ENCODE measurements around the gene LTF. TPM values are rescaled to one million over a fixed set of nuclear protein-coding genes. Genes with fewer than 3 reads are reported as not detected.

Gene LTF
- total and polyA plus RNA-seq, 4 donors = 0.36 to 14.7 (median 1.4) TPM

GRCh38 chr3:46504789-46505188, 40.1 kb upstream of the LTF start:
- Histone ChIP-seq H3K9me3 (ENCODE audit: control insufficient read depth in 4 of 4, low read length in 3 of 4) (no peaks in the 10 kb centered on the region), H3K4me1 (ENCODE audit: control insufficient read depth in 4 of 4, insufficient read depth in 4 of 4, low read length in 3 of 4) (peaks cover 13 to 31% (median 28%) of the 10 kb centered on the region in 4 donors), H3K4me3 (ENCODE audit: low read depth in 1 of 3, low read length in 3 of 3) (no peak overlapping the region), H3K36me3 (ENCODE audit: control insufficient read depth in 4 of 4, insufficient read depth in 3 of 4, low read depth in 1 of 4, low read length in 3 of 4) (peaks cover 0 to 3% (median 0%) of the 10 kb centered on the region in 4 donors), H3K9ac (ENCODE audit: low read depth in 1 of 2, low read length in 2 of 2) (no peak overlapping the region), H3K27ac (ENCODE audit: low read depth in 1 of 2, low read length in 2 of 2) (no peak overlapping the region), H3K27me3 (ENCODE audit: control insufficient read depth in 4 of 4, insufficient read depth in 4 of 4, low read length in 3 of 4) (no peaks in the 10 kb centered on the region)
- WGBS = 76% methylated on average over 5 of the region's 5 CpGs
- TF ChIP-seq SP1 (IDR thresholded peaks at IDR 0.05) (no peak), RAD21 (IDR thresholded peaks at IDR 0.05) (no peak), NR2F2 (IDR thresholded peaks at IDR 0.05) (no peak), TAF1 (conservative IDR thresholded peaks at IDR 0.05) (no peak)
- DNase-seq (ENCODE audit: low spot score) = no peak

DNA sequence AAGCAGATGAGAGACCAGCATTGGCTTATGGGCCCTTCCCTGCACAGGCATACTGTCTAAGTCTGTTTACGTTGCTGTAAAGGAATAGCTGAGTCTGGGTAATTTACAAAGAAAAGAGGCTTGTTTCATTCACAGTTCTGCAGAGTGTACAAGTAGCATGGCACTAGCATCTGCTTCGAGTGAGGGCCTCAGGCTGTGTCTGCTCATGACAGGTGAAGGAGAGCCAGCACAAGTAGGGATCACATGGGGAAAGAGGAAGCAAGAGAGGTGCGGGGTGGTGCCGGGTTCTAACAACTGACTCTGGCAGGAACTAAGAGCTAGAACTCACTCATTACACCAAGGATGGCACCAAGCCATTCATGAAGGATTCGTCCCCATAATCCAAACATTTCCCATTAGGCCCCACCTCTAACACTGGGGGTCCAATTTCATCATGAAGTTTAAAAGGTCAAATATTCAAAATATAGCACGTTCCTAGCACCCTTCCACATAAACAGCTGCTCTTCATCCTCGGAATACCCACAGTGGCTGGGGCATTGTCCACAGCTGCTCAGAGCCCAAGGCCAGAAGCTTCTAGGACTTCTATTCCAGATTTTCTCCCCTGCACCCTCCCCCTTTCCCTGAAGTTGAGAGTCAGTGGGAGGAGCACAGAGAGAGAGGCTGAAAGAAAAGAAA, 38.6 kb upstream of the LTF start:
- Histone ChIP-seq H3K4me1 (ENCODE audit: control insufficient read depth in 4 of 4, insufficient read depth in 4 of 4, low read length in 3 of 4) (peaks cover 13 to 45% (median 39%) of the 10 kb centered on the region in 4 donors), H3K36me3 (ENCODE audit: control insufficient read depth in 4 of 4, insufficient read depth in 3 of 4, low read depth in 1 of 4, low read length in 3 of 4) (no peaks in the 10 kb centered on the region), H3K4me3 (ENCODE audit: low read depth in 1 of 3, low read length in 3 of 3) (no peak overlapping the region), H3K9ac (ENCODE audit: low read depth in 1 of 2, low read length in 2 of 2) (no peak overlapping the region), H3K27me3 (ENCODE audit: control insufficient read depth in 4 of 4, insufficient read depth in 4 of 4, low read length in 3 of 4) (no peaks in the 10 kb centered on the region), H3K9me3 (ENCODE audit: control insufficient read depth in 4 of 4, low read length in 3 of 4) (no peaks in the 10 kb centered on the region), H3K27ac (ENCODE audit: low read depth in 1 of 2, low read length in 2 of 2) (no peak overlapping the region)
- no peak for DNase-seq (ENCODE audit: low spot score)
- TF ChIP-seq RXRA (IDR thresholded peaks at IDR 0.05) (peak in 1 of 2 donors; percentile 29), EGR1 (IDR thresholded peaks at IDR 0.05; ENCODE audit: low read depth in 2 of 2) (no peak)
- WGBS = 53% methylated on average over 7 of the region's 7 CpGs

DNA sequence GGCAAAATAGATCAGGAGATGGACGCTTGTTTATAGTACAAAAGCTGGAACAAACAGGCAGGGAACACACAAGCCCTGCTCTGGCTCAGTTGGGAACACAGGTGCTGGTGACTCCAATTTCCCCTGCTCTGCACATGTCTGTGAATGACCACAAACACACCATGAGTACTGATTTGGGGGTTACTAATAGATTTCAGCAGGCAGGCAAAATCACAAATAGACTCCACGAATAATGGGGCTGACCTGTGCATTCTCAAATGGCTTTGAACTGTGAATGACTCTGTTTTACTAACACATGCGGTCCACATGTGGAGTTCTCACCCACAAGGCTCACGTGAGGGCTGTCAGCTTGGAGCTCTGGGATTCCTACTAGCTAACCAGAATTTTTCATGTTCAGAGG, 37.0 kb upstream of the LTF start:
- H3K27me3 ChIP-seq (ENCODE audit: control insufficient read depth in 4 of 4, insufficient read depth in 4 of 4, low read length in 3 of 4) = no peaks in the 10 kb centered on the region
- no peak overlapping the region for H3K4me3 ChIP-seq (ENCODE audit: low read depth in 1 of 3, low read length in 3 of 3)
- no peak for DNase-seq (ENCODE audit: low spot score)
- TF ChIP-seq EGR1 (IDR thresholded peaks at IDR 0.05; ENCODE audit: low read depth in 2 of 2) (no peak), RAD21 (IDR thresholded peaks at IDR 0.05) (no peak), NR2F2 (IDR thresholded peaks at IDR 0.05) (no peak), MAX (IDR thresholded peaks at IDR 0.05) (no peak), FOXA2 (IDR thresholded peaks at IDR 0.05) (no peak), HNF4A (conservative IDR thresholded peaks at IDR 0.05) (no peak), RXRA (IDR thresholded peaks at IDR 0.05) (no peak)
- TF ChIP-seq, protein P1, sequence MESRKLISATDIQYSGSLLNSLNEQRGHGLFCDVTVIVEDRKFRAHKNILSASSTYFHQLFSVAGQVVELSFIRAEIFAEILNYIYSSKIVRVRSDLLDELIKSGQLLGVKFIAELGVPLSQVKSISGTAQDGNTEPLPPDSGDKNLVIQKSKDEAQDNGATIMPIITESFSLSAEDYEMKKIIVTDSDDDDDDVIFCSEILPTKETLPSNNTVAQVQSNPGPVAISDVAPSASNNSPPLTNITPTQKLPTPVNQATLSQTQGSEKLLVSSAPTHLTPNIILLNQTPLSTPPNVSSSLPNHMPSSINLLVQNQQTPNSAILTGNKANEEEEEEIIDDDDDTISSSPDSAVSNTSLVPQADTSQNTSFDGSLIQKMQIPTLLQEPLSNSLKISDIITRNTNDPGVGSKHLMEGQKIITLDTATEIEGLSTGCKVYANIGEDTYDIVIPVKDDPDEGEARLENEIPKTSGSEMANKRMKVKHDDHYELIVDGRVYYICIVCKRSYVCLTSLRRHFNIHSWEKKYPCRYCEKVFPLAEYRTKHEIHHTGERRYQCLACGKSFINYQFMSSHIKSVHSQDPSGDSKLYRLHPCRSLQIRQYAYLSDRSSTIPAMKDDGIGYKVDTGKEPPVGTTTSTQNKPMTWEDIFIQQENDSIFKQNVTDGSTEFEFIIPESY (IDR thresholded peaks at IDR 0.05) = no peak
- TF ChIP-seq, protein P2, sequence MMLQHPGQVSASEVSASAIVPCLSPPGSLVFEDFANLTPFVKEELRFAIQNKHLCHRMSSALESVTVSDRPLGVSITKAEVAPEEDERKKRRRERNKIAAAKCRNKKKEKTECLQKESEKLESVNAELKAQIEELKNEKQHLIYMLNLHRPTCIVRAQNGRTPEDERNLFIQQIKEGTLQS (IDR thresholded peaks at IDR 0.05) = no peak
- H3K9ac ChIP-seq (ENCODE audit: low read depth in 1 of 2, low read length in 2 of 2) = peak overlapping the region in 1 of 2 donors; percentile 5
- no peaks in the 10 kb centered on the region for H3K36me3 ChIP-seq (ENCODE audit: control insufficient read depth in 4 of 4, insufficient read depth in 3 of 4, low read depth in 1 of 4, low read length in 3 of 4)
- peaks cover 17 to 60% (median 50%) of the 10 kb centered on the region in 4 donors for H3K4me1 ChIP-seq (ENCODE audit: control insufficient read depth in 4 of 4, insufficient read depth in 4 of 4, low read length in 3 of 4)
- peak overlapping the region; percentile 22 to 55 for H3K27ac ChIP-seq (ENCODE audit: low read depth in 1 of 2, low read length in 2 of 2)
- H3K9me3 ChIP-seq (ENCODE audit: control insufficient read depth in 4 of 4, low read length in 3 of 4) = no peaks in the 10 kb centered on the region
- 54% methylated on average over 4 of the region's 4 CpGs for WGBS
